GM12878 (cell line): ENCODE measurements around the gene RERE. TPM values are rescaled to one million over a fixed set of nuclear protein-coding genes. Genes with fewer than 3 reads are reported as not detected.

Experiments used
- FOXM1 ChIP-seq: IDR thresholded peaks from 2 replicates; pipeline ENCODE4 v1.6.1; 2012; ENCODE audit warnings: low read depth, mild to moderate bottlenecking, inconsistent platforms, low read length, moderate library complexity
- HDAC6 ChIP-seq: fragments of 200-600 bp; sonication (generic); IDR thresholded peaks from one replicate; pipeline ENCODE4 v1.8.0; 2017; ENCODE audit warnings: antibody characterized with exemption; ENCODE audit not compliant: unreplicated experiment
- JUNB ChIP-seq: IDR thresholded peaks from 2 replicates; pipeline ENCODE4 v1.6.1; 2016; ENCODE audit warnings: antibody characterized with exemption, mild to moderate bottlenecking
- KLF5 ChIP-seq: fragments of 450-650 bp; IDR thresholded peaks from 2 replicates; pipeline ENCODE4 v1.6.1; 2014; ENCODE audit warnings: mild to moderate bottlenecking; ENCODE audit not compliant: partially characterized antibody
- PBX3 ChIP-seq: IDR thresholded peaks from 2 replicates; pipeline ENCODE4 v1.6.1; 2011; ENCODE audit warnings: mild to moderate bottlenecking, low read depth, low read length, moderate library complexity; ENCODE audit not compliant: insufficient replicate concordance
- RAD51 ChIP-seq: fragments of 450-650 bp; IDR thresholded peaks from 2 replicates; pipeline ENCODE4 v1.6.1; 2016; ENCODE audit warnings: moderate library complexity, mild to moderate bottlenecking, inconsistent platforms
- RELB ChIP-seq: fragments of 450-650 bp; IDR thresholded peaks from 2 replicates; pipeline ENCODE4 v1.6.1; 2017; ENCODE audit warnings: low read depth, mild to moderate bottlenecking, moderate library complexity
- RUNX3 ChIP-seq: IDR thresholded peaks from 2 replicates; pipeline ENCODE4 v1.6.1; 2012; ENCODE audit warnings: low read length, inconsistent platforms
- SKIL ChIP-seq: fragments of 450-650 bp; IDR thresholded peaks from 2 replicates; pipeline ENCODE4 v1.6.1; 2017; ENCODE audit warnings: mild to moderate bottlenecking, low read depth, inconsistent platforms; ENCODE audit not compliant: poor library complexity, severe bottlenecking
- USF2 ChIP-seq: IDR thresholded peaks from 2 replicates; pipeline ENCODE4 v1.6.1; 2011; ENCODE audit warnings: low read depth, low read length, improper control_type of control experiment, borderline replicate concordance
- polyA plus RNA-seq, 11 experiments: library from polyadenylated mRNA; depleted of rRNA in 4 of 11; unstranded in 6 of 11; stranded (reverse) in 5 of 11; fragments of >200 nt; fragmentation: Nextera tagmentation in 4 of 11; fragmentation: Illumina TruSeq in 1 of 11; extraction: Ambion mirVana in 4 of 11; extraction: Trizol in 1 of 11; gene quantifications; 1 replicate in 1 of 11; 2 replicates in 10 of 11; pipeline versions ENCODE4 v1.2.1 to v1.2.3, GENCODE V29; 2011 to 2016; ENCODE audit warnings: inconsistent platforms in 2 of 11, missing spikeins in 2 of 11, low read depth in 1 of 11
- total RNA-seq, 4 experiments: library from RNA; depleted of rRNA in 3 of 4; stranded (reverse); fragments of >200 nt in 3 of 4; fragmentation: Illumina TruSeq in 1 of 4; extraction: Trizol in 1 of 4; gene quantifications; 2 replicates each; pipeline versions ENCODE4 v1.2.1 to v1.2.3, GENCODE V29; 2013 to 2021
- TF ChIP-seq, protein P1 (sequence below): fragments of 150-350 bp; IDR thresholded peaks from 2 replicates; pipeline ENCODE4 v1.6.1; 2014; ENCODE audit warnings: mild to moderate bottlenecking, low read depth, low read length
- TF ChIP-seq, protein P2 (sequence below): fragments of 450-650 bp; IDR thresholded peaks from 2 replicates; pipeline ENCODE4 v1.6.1; 2016; ENCODE audit warnings: mild to moderate bottlenecking, moderate library complexity, borderline replicate concordance
- TF ChIP-seq, protein P3 (sequence below): fragments of 450-650 bp; formaldehyde crosslinking; IDR thresholded peaks from 2 replicates; pipeline ENCODE4 v1.4.0; 2020; ENCODE audit warnings: mild to moderate bottlenecking, moderate library complexity

RERE gene
- total and polyA plus RNA-seq, 10 of the 15 experiments (the other 5 are each of a cell fraction or from before 2014, with no cell fraction given): 5.2 to 60.5 (median 20.2) TPM

DNA sequence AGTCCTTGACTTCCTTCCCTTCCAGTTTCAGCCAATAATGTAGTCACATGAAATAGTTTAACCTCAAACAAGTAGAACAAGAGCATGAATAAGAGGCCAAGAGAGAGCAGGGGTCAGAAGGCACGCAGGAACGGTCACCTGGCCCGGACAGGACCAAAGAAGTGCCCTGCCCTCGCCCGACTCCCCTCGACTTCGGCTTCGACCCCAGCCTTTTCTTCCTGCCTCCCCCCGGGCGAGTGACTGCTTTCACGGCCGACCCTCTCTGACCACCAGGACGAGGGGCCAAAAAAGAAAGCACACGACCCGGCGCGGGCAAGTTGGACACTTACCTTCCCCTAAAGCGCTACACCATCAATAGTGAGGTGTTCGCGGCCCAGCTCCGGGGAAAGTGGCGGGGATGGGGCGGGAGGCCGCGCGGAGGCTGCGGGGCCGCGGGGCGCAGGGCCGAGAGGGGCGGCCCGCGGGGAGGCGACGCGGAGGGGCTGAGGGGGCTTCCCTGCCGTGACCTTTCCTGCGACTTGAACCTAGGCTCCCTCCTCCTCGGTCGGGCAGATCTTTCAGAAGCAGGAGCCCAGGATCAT is 519 bp downstream of the RERE start (continued):
- no peak for TF ChIP-seq KLF5
- no peak for TF ChIP-seq USF2
- no peak for TF ChIP-seq HDAC6
- TF ChIP-seq, protein P1, sequence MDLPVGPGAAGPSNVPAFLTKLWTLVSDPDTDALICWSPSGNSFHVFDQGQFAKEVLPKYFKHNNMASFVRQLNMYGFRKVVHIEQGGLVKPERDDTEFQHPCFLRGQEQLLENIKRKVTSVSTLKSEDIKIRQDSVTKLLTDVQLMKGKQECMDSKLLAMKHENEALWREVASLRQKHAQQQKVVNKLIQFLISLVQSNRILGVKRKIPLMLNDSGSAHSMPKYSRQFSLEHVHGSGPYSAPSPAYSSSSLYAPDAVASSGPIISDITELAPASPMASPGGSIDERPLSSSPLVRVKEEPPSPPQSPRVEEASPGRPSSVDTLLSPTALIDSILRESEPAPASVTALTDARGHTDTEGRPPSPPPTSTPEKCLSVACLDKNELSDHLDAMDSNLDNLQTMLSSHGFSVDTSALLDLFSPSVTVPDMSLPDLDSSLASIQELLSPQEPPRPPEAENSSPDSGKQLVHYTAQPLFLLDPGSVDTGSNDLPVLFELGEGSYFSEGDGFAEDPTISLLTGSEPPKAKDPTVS: no peak
- no peak for TF ChIP-seq RELB
- TF ChIP-seq FOXM1: no peak
- TF ChIP-seq, protein P2, sequence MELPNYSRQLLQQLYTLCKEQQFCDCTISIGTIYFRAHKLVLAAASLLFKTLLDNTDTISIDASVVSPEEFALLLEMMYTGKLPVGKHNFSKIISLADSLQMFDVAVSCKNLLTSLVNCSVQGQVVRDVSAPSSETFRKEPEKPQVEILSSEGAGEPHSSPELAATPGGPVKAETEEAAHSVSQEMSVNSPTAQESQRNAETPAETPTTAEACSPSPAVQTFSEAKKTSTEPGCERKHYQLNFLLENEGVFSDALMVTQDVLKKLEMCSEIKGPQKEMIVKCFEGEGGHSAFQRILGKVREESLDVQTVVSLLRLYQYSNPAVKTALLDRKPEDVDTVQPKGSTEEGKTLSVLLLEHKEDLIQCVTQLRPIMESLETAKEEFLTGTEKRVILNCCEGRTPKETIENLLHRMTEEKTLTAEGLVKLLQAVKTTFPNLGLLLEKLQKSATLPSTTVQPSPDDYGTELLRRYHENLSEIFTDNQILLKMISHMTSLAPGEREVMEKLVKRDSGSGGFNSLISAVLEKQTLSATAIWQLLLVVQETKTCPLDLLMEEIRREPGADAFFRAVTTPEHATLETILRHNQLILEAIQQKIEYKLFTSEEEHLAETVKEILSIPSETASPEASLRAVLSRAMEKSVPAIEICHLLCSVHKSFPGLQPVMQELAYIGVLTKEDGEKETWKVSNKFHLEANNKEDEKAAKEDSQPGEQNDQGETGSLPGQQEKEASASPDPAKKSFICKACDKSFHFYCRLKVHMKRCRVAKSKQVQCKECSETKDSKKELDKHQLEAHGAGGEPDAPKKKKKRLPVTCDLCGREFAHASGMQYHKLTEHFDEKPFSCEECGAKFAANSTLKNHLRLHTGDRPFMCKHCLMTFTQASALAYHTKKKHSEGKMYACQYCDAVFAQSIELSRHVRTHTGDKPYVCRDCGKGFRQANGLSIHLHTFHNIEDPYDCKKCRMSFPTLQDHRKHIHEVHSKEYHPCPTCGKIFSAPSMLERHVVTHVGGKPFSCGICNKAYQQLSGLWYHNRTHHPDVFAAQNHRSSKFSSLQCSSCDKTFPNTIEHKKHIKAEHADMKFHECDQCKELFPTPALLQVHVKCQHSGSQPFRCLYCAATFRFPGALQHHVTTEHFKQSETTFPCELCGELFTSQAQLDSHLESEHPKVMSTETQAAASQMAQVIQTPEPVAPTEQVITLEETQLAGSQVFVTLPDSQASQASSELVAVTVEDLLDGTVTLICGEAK: no peak
- TF ChIP-seq PBX3: no peak
- TF ChIP-seq JUNB: no peak
- peak; percentile 77 for TF ChIP-seq RUNX3
- no peak for TF ChIP-seq SKIL
- TF ChIP-seq, protein P3, sequence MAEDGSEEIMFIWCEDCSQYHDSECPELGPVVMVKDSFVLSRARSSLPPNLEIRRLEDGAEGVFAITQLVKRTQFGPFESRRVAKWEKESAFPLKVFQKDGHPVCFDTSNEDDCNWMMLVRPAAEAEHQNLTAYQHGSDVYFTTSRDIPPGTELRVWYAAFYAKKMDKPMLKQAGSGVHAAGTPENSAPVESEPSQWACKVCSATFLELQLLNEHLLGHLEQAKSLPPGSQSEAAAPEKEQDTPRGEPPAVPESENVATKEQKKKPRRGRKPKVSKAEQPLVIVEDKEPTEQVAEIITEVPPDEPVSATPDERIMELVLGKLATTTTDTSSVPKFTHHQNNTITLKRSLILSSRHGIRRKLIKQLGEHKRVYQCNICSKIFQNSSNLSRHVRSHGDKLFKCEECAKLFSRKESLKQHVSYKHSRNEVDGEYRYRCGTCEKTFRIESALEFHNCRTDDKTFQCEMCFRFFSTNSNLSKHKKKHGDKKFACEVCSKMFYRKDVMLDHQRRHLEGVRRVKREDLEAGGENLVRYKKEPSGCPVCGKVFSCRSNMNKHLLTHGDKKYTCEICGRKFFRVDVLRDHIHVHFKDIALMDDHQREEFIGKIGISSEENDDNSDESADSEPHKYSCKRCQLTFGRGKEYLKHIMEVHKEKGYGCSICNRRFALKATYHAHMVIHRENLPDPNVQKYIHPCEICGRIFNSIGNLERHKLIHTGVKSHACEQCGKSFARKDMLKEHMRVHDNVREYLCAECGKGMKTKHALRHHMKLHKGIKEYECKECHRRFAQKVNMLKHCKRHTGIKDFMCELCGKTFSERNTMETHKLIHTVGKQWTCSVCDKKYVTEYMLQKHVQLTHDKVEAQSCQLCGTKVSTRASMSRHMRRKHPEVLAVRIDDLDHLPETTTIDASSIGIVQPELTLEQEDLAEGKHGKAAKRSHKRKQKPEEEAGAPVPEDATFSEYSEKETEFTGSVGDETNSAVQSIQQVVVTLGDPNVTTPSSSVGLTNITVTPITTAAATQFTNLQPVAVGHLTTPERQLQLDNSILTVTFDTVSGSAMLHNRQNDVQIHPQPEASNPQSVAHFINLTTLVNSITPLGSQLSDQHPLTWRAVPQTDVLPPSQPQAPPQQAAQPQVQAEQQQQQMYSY (CRISPR knock-in tag): no peak
- TF ChIP-seq RAD51: no peak
